K562 (cell line): ENCODE measurements around the gene MTO1. TPM values are rescaled to one million over a fixed set of nuclear protein-coding genes. Genes with fewer than 3 reads are reported as not detected.

Experiments
- MAZ ChIP-seq, 2 experiments: fragments of 450-650 bp in 1 of 2; sonication (generic) in 1 of 2; formaldehyde crosslinking; IDR thresholded peaks in 1 of 2; conservative IDR thresholded peaks in 1 of 2; 2 replicates each; pipeline versions ENCODE4 v1.4.0 to v1.5.0; 2020; ENCODE audit warnings: mild to moderate bottlenecking in 1 of 2, missing genetic modification reagents in 1 of 2
- MEF2D ChIP-seq: conservative IDR thresholded peaks from 2 replicates; pipeline ENCODE4 v1.6.1; 2016; ENCODE audit warnings: low read depth, missing genetic modification characterization, missing compliant biosample characterization
- MGA ChIP-seq: fragments of 450-650 bp; IDR thresholded peaks from 2 replicates; pipeline ENCODE4 v1.6.1; 2016; ENCODE audit warnings: mild to moderate bottlenecking, moderate library complexity
- MXI1 ChIP-seq: IDR thresholded peaks from 2 replicates; pipeline ENCODE4 v1.6.1; 2011; ENCODE audit warnings: low read depth, mild to moderate bottlenecking, improper control_type of control experiment, low read length
- NR0B1 ChIP-seq: fragments of 450-650 bp; IDR thresholded peaks from one replicate; pipeline ENCODE4 v1.6.1; 2018; ENCODE audit warnings: mild to moderate bottlenecking, moderate library complexity; ENCODE audit not compliant: partially characterized antibody
- PHB ChIP-seq: fragments of 250-450 bp; sonication (Bioruptor Pico); IDR thresholded peaks from 2 replicates; pipeline ENCODE4 v1.5.0; 2021
- ZFP91 ChIP-seq: sonication (generic); formaldehyde crosslinking; IDR thresholded peaks from 2 replicates; pipeline ENCODE4 v1.8.0; 2022; ENCODE audit warnings: mild to moderate bottlenecking, missing genetic modification reagents
- ZNF12 ChIP-seq: sonication (generic); formaldehyde crosslinking; IDR thresholded peaks from 2 replicates; pipeline ENCODE4 v1.4.0; 2020; ENCODE audit warnings: mild to moderate bottlenecking, missing genetic modification reagents
- ZNF740 ChIP-seq, 3 experiments: fragments of 200-800 bp in 1 of 3; sonication (Bioruptor generic) in 1 of 3; sonication (generic) in 1 of 3; formaldehyde crosslinking in 1 of 3; IDR thresholded peaks; 2 replicates each; pipeline versions ENCODE4 v1.6.1 to v1.8.0; 2016 to 2022; ENCODE audit warnings: mild to moderate bottlenecking in 2 of 3, missing compliant biosample characterization in 2 of 3, missing genetic modification characterization in 2 of 3, missing genetic modification reagents in 1 of 3
- ZNF764 ChIP-seq: fragments of 250-450 bp; sonication (Bioruptor Pico); IDR thresholded peaks from 2 replicates; pipeline ENCODE4 v1.4.0; 2020; ENCODE audit warnings: low read depth, mild to moderate bottlenecking, moderate library complexity
- polyA plus RNA-seq, 8 experiments: library from polyadenylated mRNA; depleted of rRNA in 4 of 8; stranded (reverse) in 5 of 8; unstranded in 3 of 8; fragments of >200 nt; fragmentation: Nextera tagmentation in 2 of 8; fragmentation: Illumina TruSeq in 1 of 8; extraction: Ambion mirVana in 2 of 8; extraction: Trizol in 1 of 8; gene quantifications; 2 replicates each; pipeline versions ENCODE4 v1.2.1 to v1.2.3, GENCODE V29; 2011 to 2014; ENCODE audit warnings: inconsistent platforms in 1 of 8, missing spikeins in 1 of 8
- total RNA-seq, 7 experiments: library from RNA; depleted of rRNA in 6 of 7; stranded (reverse); fragments of >200 nt in 6 of 7; fragmentation: Illumina TruSeq in 2 of 7; extraction: Trizol in 2 of 7; gene quantifications; 2 replicates each; pipeline versions ENCODE4 v1.2.1 to v1.2.3, GENCODE V29; 2011 to 2021; ENCODE audit warnings: low replicate concordance in 1 of 7

MTO1 gene
- total and polyA plus RNA-seq, 9 of the 15 experiments (the other 6 are each of a cell fraction or from before 2014, with no cell fraction given) = 33.4 to 62.3 (median 50.6) TPM

GRCh38 chr6:73519926-73520687, 58.6 kb downstream of the MTO1 start (continued):
- no peak for TF ChIP-seq ZNF764 (CRISPR knock-in tag)
- no peak for TF ChIP-seq NR0B1
- TF ChIP-seq MGA = no peak
- no peak for TF ChIP-seq ZFP91 (CRISPR knock-in tag)
- peak; percentile 37; the same call in 1 of the 2 replicates for TF ChIP-seq MXI1
- peak; percentile 50; the same call in 1 of the 2 replicates for TF ChIP-seq PHB (CRISPR knock-in tag)
- TF ChIP-seq ZNF740 (CRISPR knock-in tag; IDR thresholded peaks at IDR 0.05) = no peak
- TF ChIP-seq ZNF740 (tag; IDR thresholded peaks at IDR 0.05) = no peak
- TF ChIP-seq ZNF12 (CRISPR knock-in tag) = 0 out of 2 replicates have a peak, but pooled peaks have one; percentile 8
- peak in 1 of 2 experiments; percentile 55; a peak in 2 of 4 replicates for TF ChIP-seq MAZ (CRISPR knock-in tag; conservative IDR thresholded peaks at IDR 0.05 in 1 of 2, IDR thresholded peaks at IDR 0.05 in 1 of 2)
- TF ChIP-seq MEF2D (tag) = peak; percentile 31; the same call in 1 of the 2 replicates
